A549 (cell line): ENCODE measurements around the gene CD4. TPM values are rescaled to one million over a fixed set of nuclear protein-coding genes. Genes with fewer than 3 reads are reported as not detected.

Experiments
- ATAC-seq, 2 experiments: fragments of 200-7000 bp in 1 of 2; fragments of >200 bp in 1 of 2; cut with Nextera tagmentation in 1 of 2; cut with Tn5 transposase in 1 of 2; 3 replicates each; pipeline versions ENCODE4 v1.8.0 to v1.9.1; 2018 to 2020; ENCODE audit warnings: mild to moderate bottlenecking in 1 of 2, moderate library complexity in 1 of 2
- CTCF ChIA-PET: fragments of 300-600 bp; sonication (Branson Sonifier 250); formaldehyde crosslinking; extraction: SDS; loops from one replicate; lab custom pipeline; 2021; ENCODE audit warnings: antibody characterized with exemption, inconsistent platforms; lab: Yijun Ruan, JAX
- POLR2A ChIA-PET: fragments of 350-600 bp; formaldehyde crosslinking; extraction: SDS; loops from one replicate; lab custom pipeline; 2021; ENCODE audit warnings: antibody characterized with exemption, inconsistent platforms; lab: Yijun Ruan, JAX
- DNase-seq, 2 experiments: peaks; one replicate each; pipeline versions ENCODE4 v3.0.0 to v3.0.0-alpha.2; 2011 to 2016; ENCODE audit warnings: low read depth in 1 of 2, low spot score in 1 of 2
- FAIRE-seq: peaks from 2 replicates; lab custom pipeline; 2011; peaks lifted over from hg19 to GRCh38; lab: Jason Lieb, UNC
- H3K27ac ChIP-seq, 2 experiments: fragments of >200 bp; sonication (Bioruptor Twin); formaldehyde crosslinking; 3 replicates each; pipeline ENCODE4 v1.5.1; 2016 to 2017
- H3K4me1 ChIP-seq: fragments of >200 bp; sonication (Bioruptor Twin); formaldehyde crosslinking; 3 replicates; pipeline ENCODE4 v1.6.1; 2016
- H3K4me2 ChIP-seq: fragments of >200 bp; sonication (Bioruptor Twin); formaldehyde crosslinking; 3 replicates; pipeline ENCODE4 v1.6.1; 2016
- H3K4me3 ChIP-seq: fragments of >200 bp; sonication (Bioruptor Twin); formaldehyde crosslinking; 3 replicates; pipeline ENCODE4 v1.5.1; 2016
- H3K9me3 ChIP-seq: fragments of >200 bp; sonication (Bioruptor Twin); formaldehyde crosslinking; 3 replicates; pipeline ENCODE4 v1.6.1; 2016
- BCL3 ChIP-seq: fragments of >200 bp; sonication (Bioruptor Twin); formaldehyde crosslinking; IDR thresholded peaks from 3 replicates; pipeline ENCODE4 v1.6.1; 2016
- CBX8 ChIP-seq: fragments of 200-600 bp; sonication (generic); IDR thresholded peaks from 2 replicates; pipeline ENCODE4 v1.6.1; 2016
- CHD2 ChIP-seq: fragments of 150-350 bp; IDR thresholded peaks from 2 replicates; pipeline ENCODE4 v1.6.1; 2014; ENCODE audit warnings: low read length; ENCODE audit not compliant: partially characterized antibody
- CTCF ChIP-seq: fragments of >200 bp; sonication (Bioruptor Twin); formaldehyde crosslinking; IDR thresholded peaks from 3 replicates; pipeline ENCODE4 v1.5.1; 2016
- E2F6 ChIP-seq: IDR thresholded peaks from 2 replicates; pipeline ENCODE4 v1.6.1; 2012; ENCODE audit warnings: low read depth, borderline replicate concordance
- EP300 ChIP-seq, 2 experiments: fragments of >200 bp; sonication (Bioruptor Twin); formaldehyde crosslinking; IDR thresholded peaks; 2 replicates in 1 of 2; 3 replicates in 1 of 2; pipeline ENCODE4 v1.6.1; 2016 to 2017
- FOSB ChIP-seq: fragments of 250-450 bp; sonication (Bioruptor Pico); IDR thresholded peaks from 2 replicates; pipeline ENCODE4 v1.5.0; 2020; ENCODE audit warnings: mild to moderate bottlenecking, moderate library complexity
- HMGXB4 ChIP-seq: fragments of 250-450 bp; sonication (Bioruptor Pico); IDR thresholded peaks from 2 replicates; pipeline ENCODE4 v1.5.0; 2021; ENCODE audit warnings: mild to moderate bottlenecking, moderate library complexity, borderline replicate concordance
- HOXA7 ChIP-seq: fragments of 250-450 bp; sonication (Bioruptor Pico); IDR thresholded peaks from 2 replicates; pipeline ENCODE4 v1.5.0; 2020; ENCODE audit warnings: mild to moderate bottlenecking, moderate library complexity
- JUNB ChIP-seq: fragments of >200 bp; sonication (Bioruptor Twin); formaldehyde crosslinking; IDR thresholded peaks from 2 replicates; pipeline ENCODE4 v1.6.1; 2016
- KDM5A ChIP-seq: fragments of 200-600 bp; sonication (generic); IDR thresholded peaks from 2 replicates; pipeline ENCODE4 v1.6.1; 2016; ENCODE audit warnings: antibody characterized with exemption, mild to moderate bottlenecking
- NR3C1 ChIP-seq: fragments of >200 bp; sonication (Bioruptor Twin); formaldehyde crosslinking; IDR thresholded peaks from 3 replicates; pipeline ENCODE4 v1.6.1; 2017
- PHF8 ChIP-seq: fragments of 200-600 bp; sonication (generic); IDR thresholded peaks from 2 replicates; pipeline ENCODE4 v1.6.1; 2016; ENCODE audit warnings: low read depth, mild to moderate bottlenecking, antibody characterized with exemption, moderate library complexity, borderline replicate concordance
- POLR2AphosphoS2 ChIP-seq: conservative IDR thresholded peaks from 2 replicates; pipeline ENCODE4 v1.6.1; 2012; ENCODE audit warnings: low read length, improper control_type of control experiment, inconsistent platforms
- RAD21 ChIP-seq, 2 experiments: fragments of >200 bp in 1 of 2; sonication (Bioruptor Twin) in 1 of 2; formaldehyde crosslinking in 1 of 2; IDR thresholded peaks in 1 of 2; conservative IDR thresholded peaks in 1 of 2; 2 replicates in 1 of 2; 3 replicates in 1 of 2; pipeline ENCODE4 v1.6.1; 2012 to 2018; ENCODE audit warnings: inconsistent platforms in 1 of 2
- RCOR1 ChIP-seq: fragments of 150-350 bp; IDR thresholded peaks from 2 replicates; pipeline ENCODE4 v1.6.1; 2014; ENCODE audit warnings: antibody characterized with exemption, low read length, low read depth
- SMC3 ChIP-seq: fragments of >200 bp; sonication (Bioruptor Twin); formaldehyde crosslinking; IDR thresholded peaks from 3 replicates; pipeline ENCODE4 v1.6.1; 2018; ENCODE audit warnings: inconsistent platforms
- ZNF302 ChIP-seq: fragments of 250-450 bp; sonication (Bioruptor Pico); IDR thresholded peaks from 2 replicates; pipeline ENCODE4 v1.9.0; 2021; ENCODE audit warnings: inconsistent platforms, mild to moderate bottlenecking, moderate library complexity
- WGBS: methylation state at CpG from one replicate; pipeline ENCODE4 v1.1.6; 2017; ENCODE audit errors: missing lambda C conversion rate; 5-methylcytosine and 5-hydroxymethylcytosine counted together
- polyA plus RNA-seq, 4 experiments: library from polyadenylated mRNA; depleted of rRNA in 3 of 4; stranded (reverse); fragments of >200 nt; fragmentation: RNase III in 1 of 4; extraction: RNeasy Plus Mini Kit Qiagen cat#74134 plus additional on column Dnase treatment in 1 of 4; gene quantifications; 2 replicates in 3 of 4; 3 replicates in 1 of 4; pipeline ENCODE4 v1.2.3, GENCODE V29; 2011 to 2017

The CD4 gene
- polyA plus RNA-seq, 2 of the 4 experiments (the other 2 are of a cell fraction) = 0.03 TPM; not detected in 1

- TF ChIP-seq RCOR1 (no peak), KDM5A (no peak)
Measured at GRCh38 chr12:6824085-6824775, 34.9 kb downstream of the CD4 start (continued).

GRCh38 chr12:6824901-6825381 is 35.6 kb downstream of the CD4 start:
- peak in 1 of 2 experiments; percentile 3; a peak in 3 of 6 replicates for ATAC-seq
- ChIA-PET CTCF (interaction anchor here (0.5 to 29.8 kb wide), 41 partner anchors 10 to 587 kb away, joined by 3 to 306 read pairs (median 7); partner anchors contain the start of genes CD4, CDCA3, COPS7A and GNB3), POLR2A (interaction anchor here (1.0 to 1.1 kb wide), 2 partner anchors 59 to 72 kb away, joined by 4 to 5 read pairs; partner anchors contain the start of genes MLF2 and PTMS)
- H3K4me2 ChIP-seq = peak overlapping the region; percentile 69
- H3K4me3 ChIP-seq = no peak overlapping the region
- no peak for DNase-seq
- peaks cover 31% of the 10 kb centered on the region for H3K4me1 ChIP-seq
- TF ChIP-seq RCOR1 (no peak), POLR2AphosphoS2 (no peak), JUNB (no peak), ZNF302 (CRISPR knock-in tag) (no peak), CBX8 (no peak), PHF8 (no peak), FOSB (CRISPR knock-in tag) (no peak), NR3C1 (no peak), E2F6 (no peak), EP300 (IDR thresholded peaks at IDR 0.05) (no peak), BCL3 (no peak), CHD2 (no peak), HOXA7 (CRISPR knock-in tag) (no peak)
- TF ChIP-seq, all 56 proteins: peak for 0
- 75% methylated on average over 12 of the region's 12 CpGs for WGBS
- H3K27ac ChIP-seq = peak overlapping the region in 1 of 2 experiments; percentile 39; a peak in 3 of 6 replicates
- no peak for FAIRE-seq
- H3K9me3 ChIP-seq = no peaks in the 10 kb centered on the region

- FAIRE-seq = no peak
- Histone ChIP-seq H3K4me2 (peak overlapping the region; percentile 69), H3K9me3 (no peaks in the 10 kb centered on the region), H3K4me1 (peaks cover 31% of the 10 kb centered on the region), H3K4me3 (no peak overlapping the region), H3K27ac (peak overlapping the region in 1 of 2 experiments; percentile 39; a peak in 3 of 6 replicates)
- peak; percentile 87 to 95 for DNase-seq
- 18% methylated on average over 18 of the region's 19 CpGs for WGBS
- TF ChIP-seq CTCF (peak; percentile 92), SMC3 (peak; percentile 76), HMGXB4 (CRISPR knock-in tag) (no peak), RAD21 (conservative IDR thresholded peaks at IDR 0.05 in 1 of 2, IDR thresholded peaks at IDR 0.05 in 1 of 2) (peak; percentile 91 to 94)
- peak; percentile 40 to 78 for ATAC-seq
- POLR2A ChIA-PET = interaction anchor here (1.0 to 1.1 kb wide), 2 partner anchors 59 to 72 kb away, joined by 4 to 5 read pairs; partner anchors contain the start of genes MLF2 and PTMS
- CTCF ChIA-PET = interaction anchor here (0.5 to 29.8 kb wide), 58 partner anchors 9 to 588 kb away, joined by 3 to 306 read pairs (median 5); partner anchors contain the start of genes CD4, CDCA3, COPS7A and GNB3
Measured at GRCh38 chr12:6825398-6826124, 36.2 kb downstream of the CD4 start.
